WTC11 (cell line): ENCODE results near the gene TRPV5. TPM values are rescaled to one million over a fixed set of nuclear protein-coding genes. Genes with fewer than 3 reads are reported as not detected.

Experiments
- ATAC-seq: fragments of 200-7000 bp; cut with Tn5 transposase; 2 replicates; pipeline ENCODE4 v1.10.0; 2021; ENCODE audit warnings: mild to moderate bottlenecking, moderate library complexity
- CTCF ChIA-PET: fragments of 300-600 bp; sonication (Branson Sonifier 250); formaldehyde crosslinking; loops from one replicate; lab custom pipeline; 2021; ENCODE audit warnings: antibody characterized with exemption; lab: Charles Lee
- POLR2A ChIA-PET: fragments of 350-600 bp; sonication (Branson Sonifier 250); formaldehyde crosslinking; loops from one replicate; lab custom pipeline; 2021; ENCODE audit warnings: antibody characterized with exemption; lab: Charles Lee
- DNase-seq: peaks from one replicate; pipeline ENCODE4 v3.0.0; 2021; ENCODE audit warnings: low spot score
- H3K27ac Mint-ChIP-seq: 2 replicates; pipeline ENCODE4 v1.8.0; 2021; ENCODE audit warnings: mixed read lengths
- H3K27me3 Mint-ChIP-seq: 2 replicates; pipeline ENCODE4 v1.8.0; 2021; ENCODE audit warnings: low read depth, mild to moderate bottlenecking, moderate library complexity, mixed read lengths
- H3K36me3 Mint-ChIP-seq: 2 replicates; pipeline ENCODE4 v1.8.0; 2021; ENCODE audit warnings: mixed read lengths
- H3K4me1 Mint-ChIP-seq: 2 replicates; pipeline ENCODE4 v1.8.0; 2022; ENCODE audit warnings: mixed read lengths
- H3K4me3 Mint-ChIP-seq: 2 replicates; pipeline ENCODE4 v1.8.0; 2021; ENCODE audit warnings: mild to moderate bottlenecking, moderate library complexity, mixed read lengths
- H3K9me3 Mint-ChIP-seq: 2 replicates; pipeline ENCODE4 v1.8.0; 2021; ENCODE audit warnings: mixed read lengths
- CREB1 ChIP-seq: sonication (generic); formaldehyde crosslinking; IDR thresholded peaks from 2 replicates; pipeline ENCODE4 v1.8.0; 2023; ENCODE audit warnings: mild to moderate bottlenecking, missing genetic modification reagents
- FOXP1 ChIP-seq: sonication (generic); formaldehyde crosslinking; IDR thresholded peaks from 2 replicates; pipeline ENCODE4 v1.8.0; 2022; ENCODE audit warnings: missing genetic modification reagents, mild to moderate bottlenecking, moderate library complexity, borderline replicate concordance
- HMGA2 ChIP-seq: fragments of 250-450 bp; sonication (Bioruptor Pico); IDR thresholded peaks from 2 replicates; pipeline ENCODE4 v1.4.0; 2021; ENCODE audit warnings: mild to moderate bottlenecking, moderate library complexity
- MXD4 ChIP-seq: fragments of 250-450 bp; sonication (Bioruptor Pico); IDR thresholded peaks from 2 replicates; pipeline ENCODE4 v1.8.0; 2021; ENCODE audit warnings: mild to moderate bottlenecking, moderate library complexity, borderline replicate concordance
- NFYB ChIP-seq: sonication (generic); formaldehyde crosslinking; conservative IDR thresholded peaks from 2 replicates; pipeline ENCODE4 v1.8.0; 2022; ENCODE audit warnings: low read depth, missing genetic modification reagents
- NR1H2 ChIP-seq: sonication (generic); formaldehyde crosslinking; IDR thresholded peaks from 2 replicates; pipeline ENCODE4 v1.9.0; 2021; ENCODE audit warnings: mild to moderate bottlenecking, moderate library complexity, missing genetic modification reagents
- NR3C1 ChIP-seq: sonication (generic); formaldehyde crosslinking; conservative IDR thresholded peaks from 2 replicates; pipeline ENCODE4 v1.8.1; 2023; ENCODE audit warnings: low read depth, mild to moderate bottlenecking, missing genetic modification reagents
- PRRX2 ChIP-seq: fragments of 250-450 bp; sonication (Bioruptor Pico); IDR thresholded peaks from 2 replicates; pipeline ENCODE4 v1.8.0; 2021; ENCODE audit warnings: mild to moderate bottlenecking
- SMAD4 ChIP-seq: sonication (generic); formaldehyde crosslinking; IDR thresholded peaks from 2 replicates; pipeline ENCODE4 v1.8.0; 2022; ENCODE audit warnings: mild to moderate bottlenecking, missing genetic modification reagents
- TP53 ChIP-seq: sonication (generic); formaldehyde crosslinking; IDR thresholded peaks from 2 replicates; pipeline ENCODE4 v1.8.1; 2023; ENCODE audit warnings: mild to moderate bottlenecking, missing genetic modification reagents
- ZNF121 ChIP-seq: sonication (generic); formaldehyde crosslinking; IDR thresholded peaks from 2 replicates; pipeline ENCODE4 v1.8.0; 2023; ENCODE audit warnings: missing genetic modification reagents
- ZNF138 ChIP-seq: sonication (generic); formaldehyde crosslinking; conservative IDR thresholded peaks from 2 replicates; pipeline ENCODE4 v1.8.1; 2022; ENCODE audit warnings: mild to moderate bottlenecking, moderate library complexity, missing genetic modification reagents
- ZNF317 ChIP-seq: sonication (generic); formaldehyde crosslinking; IDR thresholded peaks from 2 replicates; pipeline ENCODE4 v1.8.1; 2023; ENCODE audit warnings: low read depth, mild to moderate bottlenecking, moderate library complexity, missing genetic modification reagents, borderline replicate concordance
- ZNF396 ChIP-seq: fragments of 250-450 bp; sonication (Bioruptor Pico); IDR thresholded peaks from 2 replicates; pipeline ENCODE4 v1.8.0; 2021; ENCODE audit warnings: mild to moderate bottlenecking, moderate library complexity, borderline replicate concordance
- ZNF423 ChIP-seq: fragments of 250-450 bp; sonication (Bioruptor Pico); IDR thresholded peaks from 2 replicates; pipeline ENCODE4 v2.1.2; 2022; ENCODE audit warnings: mild to moderate bottlenecking, moderate library complexity
- total RNA-seq: library from RNA; stranded (reverse); gene quantifications from 3 replicates; pipeline ENCODE4 v1.2.3, GENCODE V29; 2021
- TF ChIP-seq, protein P1 (sequence below): sonication (generic); formaldehyde crosslinking; IDR thresholded peaks from 2 replicates; pipeline ENCODE4 v1.8.1; 2022; ENCODE audit warnings: low read depth, missing genetic modification reagents, borderline replicate concordance
- TF ChIP-seq, protein P2 (sequence below): sonication (generic); formaldehyde crosslinking; IDR thresholded peaks from 2 replicates; pipeline ENCODE4 v1.8.0; 2023; ENCODE audit warnings: missing genetic modification reagents
- TF ChIP-seq, protein P3 (sequence below): sonication (generic); formaldehyde crosslinking; IDR thresholded peaks from 2 replicates; pipeline ENCODE4 v1.8.0; 2022; ENCODE audit warnings: mild to moderate bottlenecking, missing genetic modification reagents
- TF ChIP-seq, protein P4 (sequence below): sonication (generic); formaldehyde crosslinking; IDR thresholded peaks from 2 replicates; pipeline ENCODE4 v1.8.0; 2022; ENCODE audit warnings: mild to moderate bottlenecking, missing genetic modification reagents
- TF ChIP-seq, protein P5 (sequence below): sonication (generic); formaldehyde crosslinking; IDR thresholded peaks from 2 replicates; pipeline ENCODE4 v1.8.0; 2022; ENCODE audit warnings: missing genetic modification reagents

TRPV5 gene
- total RNA-seq, 1 experiment from 2014 or later: not detected

DNA sequence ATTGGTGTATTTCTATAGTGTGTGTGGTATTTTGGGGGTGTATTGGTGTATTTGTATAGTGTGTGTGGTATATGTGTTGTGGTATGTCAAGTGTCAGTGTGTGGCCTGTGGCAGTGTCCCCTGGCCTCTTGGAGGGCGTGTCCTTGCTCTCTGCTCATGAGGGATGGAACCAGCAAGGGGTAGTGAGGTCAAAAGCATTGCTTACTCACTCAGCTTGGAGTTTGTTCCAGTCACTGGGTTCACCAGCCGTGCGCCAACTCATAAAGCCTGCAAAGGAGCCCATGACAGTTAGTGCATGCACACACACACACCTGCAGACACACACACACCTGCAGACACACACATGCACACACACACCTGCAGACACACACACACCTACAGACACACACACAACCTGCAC, 43.7 kb downstream of the TRPV5 start:
- H3K27ac Mint-ChIP-seq: no peak overlapping the region
- H3K27me3 Mint-ChIP-seq: no peaks in the 10 kb centered on the region; the same call in 1 of the 2 replicates
- peaks cover 7% of the 10 kb centered on the region for H3K9me3 Mint-ChIP-seq
- CTCF ChIA-PET: no interaction called here
- no peak for TF ChIP-seq MXD4
- H3K4me3 Mint-ChIP-seq: no peak overlapping the region
- no peak for ATAC-seq
- POLR2A ChIA-PET: no interaction called here
- H3K4me1 Mint-ChIP-seq: peaks cover 8% of the 10 kb centered on the region
- DNase-seq: no peak
- no peaks in the 10 kb centered on the region for H3K36me3 Mint-ChIP-seq

DNA sequence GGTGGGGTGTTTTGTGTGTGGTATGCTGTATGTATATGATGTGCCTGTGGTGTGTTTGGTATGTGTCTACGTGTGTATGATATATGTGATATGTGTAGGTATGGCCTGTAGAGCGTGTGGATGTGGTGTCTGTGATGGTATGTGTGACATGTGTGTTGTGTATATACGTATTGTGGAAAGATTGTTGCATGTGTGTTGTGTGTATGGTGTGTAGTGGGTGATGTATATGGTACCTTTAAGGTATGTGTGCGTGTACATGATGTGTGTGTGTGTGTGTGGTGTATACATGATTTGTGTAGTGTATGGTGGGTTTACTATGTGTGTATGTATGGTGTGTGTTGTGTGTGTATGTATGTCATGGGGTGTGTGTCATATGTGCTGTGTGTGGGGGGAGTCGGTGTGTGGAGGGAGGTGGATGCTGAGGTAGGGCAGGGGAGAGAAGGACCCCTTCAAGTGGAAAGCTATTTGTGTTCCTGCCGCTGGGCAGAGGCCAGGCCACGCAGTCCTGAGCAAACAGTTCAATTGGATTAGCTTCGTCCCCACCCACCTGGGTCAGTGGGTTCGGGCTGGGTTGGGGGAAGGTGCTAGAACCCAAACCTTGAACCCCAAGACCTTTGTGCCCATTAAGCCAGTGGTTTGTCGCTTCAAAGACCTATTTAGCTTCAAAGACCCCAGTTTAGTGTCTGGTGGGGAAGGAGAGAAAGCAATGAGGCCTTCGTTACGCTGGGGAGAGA, 46.1 kb downstream of the TRPV5 start:
- POLR2A ChIA-PET: interaction anchor here (0.6 kb wide), 1 partner anchor 11 kb away, joined by 4 read pairs; no protein-coding TSS in a partner anchor
- H3K27me3 Mint-ChIP-seq: no peaks in the 10 kb centered on the region; the same call in 1 of the 2 replicates
- TF ChIP-seq SMAD4 (CRISPR knock-in tag) (no peak), HMGA2 (no peak), ZNF138 (CRISPR knock-in tag) (no peak), NFYB (CRISPR knock-in tag) (no peak), ZNF121 (CRISPR knock-in tag) (no peak), TP53 (CRISPR knock-in tag) (no peak), ZNF396 (CRISPR knock-in tag) (no peak), FOXP1 (no peak)
- TF ChIP-seq, protein P1, sequence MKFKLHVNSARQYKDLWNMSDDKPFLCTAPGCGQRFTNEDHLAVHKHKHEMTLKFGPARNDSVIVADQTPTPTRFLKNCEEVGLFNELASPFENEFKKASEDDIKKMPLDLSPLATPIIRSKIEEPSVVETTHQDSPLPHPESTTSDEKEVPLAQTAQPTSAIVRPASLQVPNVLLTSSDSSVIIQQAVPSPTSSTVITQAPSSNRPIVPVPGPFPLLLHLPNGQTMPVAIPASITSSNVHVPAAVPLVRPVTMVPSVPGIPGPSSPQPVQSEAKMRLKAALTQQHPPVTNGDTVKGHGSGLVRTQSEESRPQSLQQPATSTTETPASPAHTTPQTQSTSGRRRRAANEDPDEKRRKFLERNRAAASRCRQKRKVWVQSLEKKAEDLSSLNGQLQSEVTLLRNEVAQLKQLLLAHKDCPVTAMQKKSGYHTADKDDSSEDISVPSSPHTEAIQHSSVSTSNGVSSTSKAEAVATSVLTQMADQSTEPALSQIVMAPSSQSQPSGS (CRISPR knock-in tag): no peak
- TF ChIP-seq, protein P2, sequence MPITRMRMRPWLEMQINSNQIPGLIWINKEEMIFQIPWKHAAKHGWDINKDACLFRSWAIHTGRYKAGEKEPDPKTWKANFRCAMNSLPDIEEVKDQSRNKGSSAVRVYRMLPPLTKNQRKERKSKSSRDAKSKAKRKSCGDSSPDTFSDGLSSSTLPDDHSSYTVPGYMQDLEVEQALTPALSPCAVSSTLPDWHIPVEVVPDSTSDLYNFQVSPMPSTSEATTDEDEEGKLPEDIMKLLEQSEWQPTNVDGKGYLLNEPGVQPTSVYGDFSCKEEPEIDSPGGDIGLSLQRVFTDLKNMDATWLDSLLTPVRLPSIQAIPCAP (CRISPR knock-in tag): no peak
- TF ChIP-seq, protein P3, sequence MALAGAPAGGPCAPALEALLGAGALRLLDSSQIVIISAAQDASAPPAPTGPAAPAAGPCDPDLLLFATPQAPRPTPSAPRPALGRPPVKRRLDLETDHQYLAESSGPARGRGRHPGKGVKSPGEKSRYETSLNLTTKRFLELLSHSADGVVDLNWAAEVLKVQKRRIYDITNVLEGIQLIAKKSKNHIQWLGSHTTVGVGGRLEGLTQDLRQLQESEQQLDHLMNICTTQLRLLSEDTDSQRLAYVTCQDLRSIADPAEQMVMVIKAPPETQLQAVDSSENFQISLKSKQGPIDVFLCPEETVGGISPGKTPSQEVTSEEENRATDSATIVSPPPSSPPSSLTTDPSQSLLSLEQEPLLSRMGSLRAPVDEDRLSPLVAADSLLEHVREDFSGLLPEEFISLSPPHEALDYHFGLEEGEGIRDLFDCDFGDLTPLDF (CRISPR knock-in tag): no peak
- TF ChIP-seq, protein P4, sequence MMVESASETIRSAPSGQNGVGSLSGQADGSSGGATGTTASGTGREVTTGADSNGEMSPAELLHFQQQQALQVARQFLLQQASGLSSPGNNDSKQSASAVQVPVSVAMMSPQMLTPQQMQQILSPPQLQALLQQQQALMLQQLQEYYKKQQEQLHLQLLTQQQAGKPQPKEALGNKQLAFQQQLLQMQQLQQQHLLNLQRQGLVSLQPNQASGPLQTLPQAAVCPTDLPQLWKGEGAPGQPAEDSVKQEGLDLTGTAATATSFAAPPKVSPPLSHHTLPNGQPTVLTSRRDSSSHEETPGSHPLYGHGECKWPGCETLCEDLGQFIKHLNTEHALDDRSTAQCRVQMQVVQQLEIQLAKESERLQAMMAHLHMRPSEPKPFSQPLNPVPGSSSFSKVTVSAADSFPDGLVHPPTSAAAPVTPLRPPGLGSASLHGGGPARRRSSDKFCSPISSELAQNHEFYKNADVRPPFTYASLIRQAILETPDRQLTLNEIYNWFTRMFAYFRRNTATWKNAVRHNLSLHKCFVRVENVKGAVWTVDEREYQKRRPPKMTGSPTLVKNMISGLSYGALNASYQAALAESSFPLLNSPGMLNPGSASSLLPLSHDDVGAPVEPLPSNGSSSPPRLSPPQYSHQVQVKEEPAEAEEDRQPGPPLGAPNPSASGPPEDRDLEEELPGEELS (CRISPR knock-in tag): no peak
- H3K9me3 Mint-ChIP-seq: peaks cover 7% of the 10 kb centered on the region
- H3K4me1 Mint-ChIP-seq: peaks cover 8% of the 10 kb centered on the region
- DNase-seq: no peak
- CTCF ChIA-PET: interaction anchor here (1.0 to 2.1 kb wide), 4 partner anchors 46 to 328 kb away, joined by 4 to 11 read pairs (median 7); partner anchors contain the start of gene TRPV5
- H3K36me3 Mint-ChIP-seq: no peaks in the 10 kb centered on the region
- no peak for ATAC-seq
- no peak overlapping the region for H3K27ac Mint-ChIP-seq
- H3K4me3 Mint-ChIP-seq: no peak overlapping the region

DNA sequence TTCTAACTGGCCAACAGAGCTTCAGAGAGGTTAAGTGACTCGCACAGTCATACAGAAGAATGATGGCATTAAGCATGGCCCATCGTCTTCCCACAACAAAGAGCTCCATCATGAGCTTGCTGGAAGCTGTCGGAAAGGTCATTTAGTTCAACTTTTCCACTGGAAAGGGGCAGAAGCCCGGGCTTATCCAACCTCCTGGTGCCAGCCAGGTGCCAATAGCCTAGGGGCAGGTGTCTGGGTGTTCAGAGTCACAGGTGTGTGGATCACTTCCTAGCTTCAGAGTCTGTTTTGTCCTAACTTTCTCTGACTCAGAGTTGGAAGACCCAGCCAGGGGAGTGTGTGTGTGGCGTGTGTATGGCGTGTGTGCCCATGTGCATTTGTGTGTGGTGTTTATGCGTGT, 46.7 kb downstream of the TRPV5 start:
- CTCF ChIA-PET: interaction anchor here (2.1 kb wide), 2 partner anchors 74 to 328 kb away, joined by 9 to 11 read pairs; no protein-coding TSS in a partner anchor
- peaks cover 7% of the 10 kb centered on the region for H3K9me3 Mint-ChIP-seq
- no peaks in the 10 kb centered on the region for H3K36me3 Mint-ChIP-seq
- no peak overlapping the region for H3K4me3 Mint-ChIP-seq
- no peak overlapping the region for H3K27ac Mint-ChIP-seq
- ATAC-seq (no peak), DNase-seq (no peak)
- H3K4me1 Mint-ChIP-seq: peaks cover 8% of the 10 kb centered on the region
- H3K27me3 Mint-ChIP-seq: no peaks in the 10 kb centered on the region; the same call in 1 of the 2 replicates
- POLR2A ChIA-PET: no interaction called here
- TF ChIP-seq HMGA2: no peak
- TF ChIP-seq NR1H2 (CRISPR knock-in tag): no peak
- TF ChIP-seq, protein P5, sequence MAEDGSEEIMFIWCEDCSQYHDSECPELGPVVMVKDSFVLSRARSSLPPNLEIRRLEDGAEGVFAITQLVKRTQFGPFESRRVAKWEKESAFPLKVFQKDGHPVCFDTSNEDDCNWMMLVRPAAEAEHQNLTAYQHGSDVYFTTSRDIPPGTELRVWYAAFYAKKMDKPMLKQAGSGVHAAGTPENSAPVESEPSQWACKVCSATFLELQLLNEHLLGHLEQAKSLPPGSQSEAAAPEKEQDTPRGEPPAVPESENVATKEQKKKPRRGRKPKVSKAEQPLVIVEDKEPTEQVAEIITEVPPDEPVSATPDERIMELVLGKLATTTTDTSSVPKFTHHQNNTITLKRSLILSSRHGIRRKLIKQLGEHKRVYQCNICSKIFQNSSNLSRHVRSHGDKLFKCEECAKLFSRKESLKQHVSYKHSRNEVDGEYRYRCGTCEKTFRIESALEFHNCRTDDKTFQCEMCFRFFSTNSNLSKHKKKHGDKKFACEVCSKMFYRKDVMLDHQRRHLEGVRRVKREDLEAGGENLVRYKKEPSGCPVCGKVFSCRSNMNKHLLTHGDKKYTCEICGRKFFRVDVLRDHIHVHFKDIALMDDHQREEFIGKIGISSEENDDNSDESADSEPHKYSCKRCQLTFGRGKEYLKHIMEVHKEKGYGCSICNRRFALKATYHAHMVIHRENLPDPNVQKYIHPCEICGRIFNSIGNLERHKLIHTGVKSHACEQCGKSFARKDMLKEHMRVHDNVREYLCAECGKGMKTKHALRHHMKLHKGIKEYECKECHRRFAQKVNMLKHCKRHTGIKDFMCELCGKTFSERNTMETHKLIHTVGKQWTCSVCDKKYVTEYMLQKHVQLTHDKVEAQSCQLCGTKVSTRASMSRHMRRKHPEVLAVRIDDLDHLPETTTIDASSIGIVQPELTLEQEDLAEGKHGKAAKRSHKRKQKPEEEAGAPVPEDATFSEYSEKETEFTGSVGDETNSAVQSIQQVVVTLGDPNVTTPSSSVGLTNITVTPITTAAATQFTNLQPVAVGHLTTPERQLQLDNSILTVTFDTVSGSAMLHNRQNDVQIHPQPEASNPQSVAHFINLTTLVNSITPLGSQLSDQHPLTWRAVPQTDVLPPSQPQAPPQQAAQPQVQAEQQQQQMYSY (CRISPR knock-in tag): no peak
- TF ChIP-seq NR3C1 (CRISPR knock-in tag): no peak
- no peak for TF ChIP-seq ZNF317
- no peak for TF ChIP-seq PRRX2
- no peak for TF ChIP-seq ZNF423
- no peak for TF ChIP-seq CREB1 (CRISPR knock-in tag)
